ENCODE data around the gene ALDOA. TPM values are rescaled to one million over a fixed set of nuclear protein-coding genes. Genes with fewer than 3 reads are reported as not detected.

Gene ALDOA
- total RNA-seq, 1 donor from 2014 or later, result 810 TPM

- H3K4me3 ChIP-seq, result no peak overlapping the region
- intact Hi-C loops (cut with DNase I), result no loop called here
- H3K9me3 ChIP-seq, result no peaks in the 10 kb centered on the region
- H3K27me3 ChIP-seq, result no peaks in the 10 kb centered on the region
- H3K4me1 ChIP-seq, result no peaks in the 10 kb centered on the region
- peaks cover 0 to 24% of the 10 kb centered on the region in 2 donors for H3K36me3 ChIP-seq
- no peak for DNase-seq (ENCODE audit: extremely low spot score in 2 of 2)
- no peak for TF ChIP-seq POLR2AphosphoS5 (IDR thresholded peaks at IDR 0.05; ENCODE audit: insufficient read depth in 1 of 2, low read depth in 1 of 2)
- no peak for TF ChIP-seq POLR2A (IDR thresholded peaks at IDR 0.05)
- no peak for TF ChIP-seq CTCF (IDR thresholded peaks at IDR 0.05)
- H3K27ac ChIP-seq, result no peak overlapping the region
Observed at GRCh38 chr16:30104090-30104489, 38.5 kb downstream of the ALDOA start.

- Histone ChIP-seq H3K36me3 (peaks cover 0 to 27% of the 10 kb centered on the region in 2 donors), H3K9me3 (no peaks in the 10 kb centered on the region), H3K27ac (no peak overlapping the region), H3K4me3 (no peak overlapping the region), H3K27me3 (no peaks in the 10 kb centered on the region), H3K4me1 (no peaks in the 10 kb centered on the region)
- no peak for TF ChIP-seq CTCF (IDR thresholded peaks at IDR 0.05)
- no peak for TF ChIP-seq POLR2A (IDR thresholded peaks at IDR 0.05)
- no peak for TF ChIP-seq POLR2AphosphoS5 (IDR thresholded peaks at IDR 0.05; ENCODE audit: insufficient read depth in 1 of 2, low read depth in 1 of 2)
- intact Hi-C loops (cut with DNase I), result no loop called here
- DNase-seq (ENCODE audit: extremely low spot score in 2 of 2), result no peak
Observed at GRCh38 chr16:30104492-30104891, 38.9 kb downstream of the ALDOA start.

- H3K27ac ChIP-seq, result no peak overlapping the region
- H3K27me3 ChIP-seq, result no peaks in the 10 kb centered on the region
- no peak for TF ChIP-seq POLR2AphosphoS5 (IDR thresholded peaks at IDR 0.05; ENCODE audit: insufficient read depth in 1 of 2, low read depth in 1 of 2)
- TF ChIP-seq POLR2A (IDR thresholded peaks at IDR 0.05), result no peak
- no peak for TF ChIP-seq CTCF (IDR thresholded peaks at IDR 0.05)
- peaks cover 6% of the 10 kb centered on the region for H3K4me1 ChIP-seq
- DNase-seq (ENCODE audit: extremely low spot score in 2 of 2), result no peak
- intact Hi-C loops (cut with DNase I), result no loop called here
- peaks cover 0 to 51% of the 10 kb centered on the region in 2 donors for H3K36me3 ChIP-seq
- no peak overlapping the region for H3K4me3 ChIP-seq
- H3K9me3 ChIP-seq, result no peaks in the 10 kb centered on the region
Observed at GRCh38 chr16:30108059-30108850, 42.7 kb downstream of the ALDOA start.

GRCh38 chr16:30110661-30111060 lies 45.1 kb downstream of the ALDOA start:
- Histone ChIP-seq H3K4me1 (peaks cover 18% of the 10 kb centered on the region), H3K27ac (no peak overlapping the region), H3K27me3 (no peaks in the 10 kb centered on the region), H3K4me3 (no peak overlapping the region), H3K9me3 (no peaks in the 10 kb centered on the region), H3K36me3 (peaks cover 0 to 58% of the 10 kb centered on the region in 2 donors)
- intact Hi-C loops (cut with DNase I), result no loop called here
- TF ChIP-seq POLR2AphosphoS5 (IDR thresholded peaks at IDR 0.05; ENCODE audit: insufficient read depth in 1 of 2, low read depth in 1 of 2), result no peak
- TF ChIP-seq CTCF (IDR thresholded peaks at IDR 0.05), result no peak
- no peak for TF ChIP-seq POLR2A (IDR thresholded peaks at IDR 0.05)
- no peak for DNase-seq (ENCODE audit: extremely low spot score in 2 of 2)

Data from vagina (tissue), 2 donors.